ENCODE data around the gene GDPD3. TPM values are rescaled to one million over a fixed set of nuclear protein-coding genes. Genes with fewer than 3 reads are reported as not detected.

Gene GDPD3
- total RNA-seq, 1 donor from 2014 or later, result 1.8 TPM

GRCh38 chr16:30144917-30145316, 31.6 kb upstream of the GDPD3 start:
- H4K20me1 ChIP-seq (ENCODE audit: insufficient read depth, low read length), result no peaks in the 10 kb centered on the region
- Mint-ChIP-seq H3K9me3 (ENCODE audit: unreplicated experiment) (peaks cover 12% of the 10 kb centered on the region), H3K27me3 (ENCODE audit: low read depth, unreplicated experiment) (peaks cover 1% of the 10 kb centered on the region), H3K27ac (ENCODE audit: unreplicated experiment) (no peak overlapping the region), H3K36me3 (ENCODE audit: low read depth, unreplicated experiment) (no peaks in the 10 kb centered on the region), H3K4me3 (ENCODE audit: unreplicated experiment) (no peak overlapping the region), H3K4me1 (ENCODE audit: low read depth, unreplicated experiment) (no peaks in the 10 kb centered on the region)
- no peak overlapping the region for H3K27ac ChIP-seq (ENCODE audit: low read depth, low read length)
- H3K79me2 ChIP-seq (ENCODE audit: insufficient read depth, low read length), result no peaks in the 10 kb centered on the region
- H3K4me2 ChIP-seq (ENCODE audit: low read length), result no peak overlapping the region
- no peak overlapping the region for H3K4me3 ChIP-seq (ENCODE audit: insufficient read depth, low read depth, low read length)
- no peak for TF ChIP-seq EZH2 (IDR thresholded peaks at IDR 0.05; ENCODE audit: insufficient read depth, low read length)
- TF ChIP-seq CTCF (IDR thresholded peaks at IDR 0.05; ENCODE audit: insufficient read depth, low read depth, low read length), result no peak
- FAIRE-seq (no peak), DNase-seq (ENCODE audit: low read depth) (no peak)
- H3K4me1 ChIP-seq (ENCODE audit: insufficient read depth, low read length), result no peaks in the 10 kb centered on the region
- H3K9me3 ChIP-seq (ENCODE audit: insufficient read depth, low read depth, low read length), result peaks cover 2% of the 10 kb centered on the region
- H3K27me3 ChIP-seq (ENCODE audit: insufficient read depth, low read length), result no peaks in the 10 kb centered on the region
- no peak overlapping the region for H3K9ac ChIP-seq (ENCODE audit: low read length)
- no peaks in the 10 kb centered on the region for H3K36me3 ChIP-seq (ENCODE audit: insufficient read depth, low read length)
- no peak overlapping the region for H2AFZ ChIP-seq (ENCODE audit: low read depth, low read length)

GRCh38 chr16:30144017-30144416, 30.7 kb upstream of the GDPD3 start:
- Histone ChIP-seq H2AFZ (ENCODE audit: low read depth, low read length) (no peak overlapping the region), H3K4me1 (ENCODE audit: insufficient read depth, low read length) (no peaks in the 10 kb centered on the region), H3K79me2 (ENCODE audit: insufficient read depth, low read length) (no peaks in the 10 kb centered on the region), H4K20me1 (ENCODE audit: insufficient read depth, low read length) (no peaks in the 10 kb centered on the region), H3K4me3 (ENCODE audit: insufficient read depth, low read depth, low read length) (no peak overlapping the region), H3K27me3 (ENCODE audit: insufficient read depth, low read length) (no peaks in the 10 kb centered on the region), H3K9ac (ENCODE audit: low read length) (no peak overlapping the region), H3K4me2 (ENCODE audit: low read length) (no peak overlapping the region), H3K27ac (ENCODE audit: low read depth, low read length) (no peak overlapping the region), H3K9me3 (ENCODE audit: insufficient read depth, low read depth, low read length) (peaks cover 2% of the 10 kb centered on the region), H3K36me3 (ENCODE audit: insufficient read depth, low read length) (no peaks in the 10 kb centered on the region)
- Mint-ChIP-seq H3K27ac (ENCODE audit: unreplicated experiment) (no peak overlapping the region), H3K4me1 (ENCODE audit: low read depth, unreplicated experiment) (no peaks in the 10 kb centered on the region), H3K36me3 (ENCODE audit: low read depth, unreplicated experiment) (no peaks in the 10 kb centered on the region), H3K4me3 (ENCODE audit: unreplicated experiment) (no peak overlapping the region), H3K9me3 (ENCODE audit: unreplicated experiment) (peaks cover 6% of the 10 kb centered on the region), H3K27me3 (ENCODE audit: low read depth, unreplicated experiment) (peaks cover 2% of the 10 kb centered on the region)
- no peak for DNase-seq (ENCODE audit: low read depth)
- FAIRE-seq, result no peak
- no peak for TF ChIP-seq EZH2 (IDR thresholded peaks at IDR 0.05; ENCODE audit: insufficient read depth, low read length)
- TF ChIP-seq CTCF (IDR thresholded peaks at IDR 0.05; ENCODE audit: insufficient read depth, low read depth, low read length), result no peak

- no peak overlapping the region for H3K27ac Mint-ChIP-seq (ENCODE audit: unreplicated experiment)
- no peak overlapping the region for H3K27ac ChIP-seq (ENCODE audit: low read depth, low read length)
These were observed 30.0 kb upstream of the GDPD3 start for GRCh38 chr16:30143347-30143702.

More at GRCh38 chr16:30143347-30143702, 30.0 kb upstream of the GDPD3 start:
- no peaks in the 10 kb centered on the region for H3K9me3 ChIP-seq (ENCODE audit: insufficient read depth, low read depth, low read length)
- no peaks in the 10 kb centered on the region for H3K4me1 ChIP-seq (ENCODE audit: insufficient read depth, low read length)
- DNase-seq (ENCODE audit: low read depth), result no peak
- no peak overlapping the region for H2AFZ ChIP-seq (ENCODE audit: low read depth, low read length)
- no peaks in the 10 kb centered on the region for H3K36me3 ChIP-seq (ENCODE audit: insufficient read depth, low read length)
- H3K4me3 Mint-ChIP-seq (ENCODE audit: unreplicated experiment), result no peak overlapping the region
- no peak overlapping the region for H3K4me3 ChIP-seq (ENCODE audit: insufficient read depth, low read depth, low read length)
- no peaks in the 10 kb centered on the region for H3K36me3 Mint-ChIP-seq (ENCODE audit: low read depth, unreplicated experiment)
- H3K4me2 ChIP-seq (ENCODE audit: low read length), result no peak overlapping the region
- peaks cover 4% of the 10 kb centered on the region for H3K27me3 Mint-ChIP-seq (ENCODE audit: low read depth, unreplicated experiment)
- no peak overlapping the region for H3K9ac ChIP-seq (ENCODE audit: low read length)
- H3K27me3 ChIP-seq (ENCODE audit: insufficient read depth, low read length), result no peaks in the 10 kb centered on the region
- no peaks in the 10 kb centered on the region for H3K79me2 ChIP-seq (ENCODE audit: insufficient read depth, low read length)
- TF ChIP-seq CTCF (IDR thresholded peaks at IDR 0.05; ENCODE audit: insufficient read depth, low read depth, low read length), result no peak
- H3K4me1 Mint-ChIP-seq (ENCODE audit: low read depth, unreplicated experiment), result no peaks in the 10 kb centered on the region
- FAIRE-seq, result no peak
- H3K9me3 Mint-ChIP-seq (ENCODE audit: unreplicated experiment), result peaks cover 6% of the 10 kb centered on the region
- no peaks in the 10 kb centered on the region for H4K20me1 ChIP-seq (ENCODE audit: insufficient read depth, low read length)
